Measurements from ENCODE around the gene SHFL.

DNA sequence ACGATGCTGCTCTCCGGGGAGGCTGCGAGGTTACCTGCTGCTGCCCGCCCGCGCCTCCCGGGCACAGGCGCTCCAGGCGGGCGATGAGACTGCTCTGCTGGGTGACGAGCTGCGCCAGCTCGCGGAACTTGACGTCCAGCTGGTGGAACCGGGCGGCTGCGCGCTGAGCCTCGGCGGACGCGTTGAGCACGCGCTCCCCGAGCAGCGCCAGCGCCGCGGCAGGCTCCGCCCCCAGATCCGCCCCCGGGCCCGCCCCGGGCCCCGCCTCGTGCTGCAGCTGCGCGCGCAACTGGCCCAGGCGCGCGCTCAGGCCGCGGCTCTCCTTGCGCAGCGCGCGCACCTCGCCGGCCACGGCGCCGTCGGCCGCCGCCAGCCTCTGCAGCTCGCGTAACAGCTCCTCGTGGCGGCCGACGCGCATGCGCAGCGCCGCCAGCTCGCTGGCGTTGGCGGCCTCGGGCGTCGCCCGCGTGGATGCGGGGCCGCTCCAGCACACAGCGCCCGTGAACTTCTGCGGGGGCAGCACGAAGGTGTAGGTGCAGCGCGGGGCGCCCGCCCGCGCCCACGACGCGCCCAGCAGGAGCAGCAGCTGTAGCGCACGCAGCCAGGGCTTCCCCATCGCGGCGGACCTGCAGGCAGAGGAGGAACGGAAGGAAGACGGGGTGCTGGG lies 10.0 kb downstream of the SHFL start:
- TF ChIP-seq CTCF (IDR thresholded peaks at IDR 0.05 in 4 of 5, conservative IDR thresholded peaks at IDR 0.05 in 1 of 5) (peak in 1 of 5 experiments; percentile 22), POLR2A (IDR thresholded peaks at IDR 0.05) (peak in 1 of 2 donors; percentile 10)

All from gastrocnemius medialis (tissue), 4 donors.